GM12878 (cell line): ENCODE measurements around the gene IHH. TPM values are rescaled to one million over a fixed set of nuclear protein-coding genes. Genes with fewer than 3 reads are reported as not detected.

ENCODE experiments used
- ATAC-seq: fragments of 200-7000 bp; cut with Tn5 transposase; 3 replicates; pipeline ENCODE4 v1.9.1; 2020; ENCODE audit warnings: mild to moderate bottlenecking, moderate library complexity
- BruUV-seq: library from RNA; stranded (reverse); fragments of 400-500 nt; replicated peaks from 2 replicates; lab custom pipeline; 2021; lab: Mats Ljungman, UMichigan
- CTCF ChIA-PET: fragments of 300-600 bp; sonication (Branson Sonifier 250); formaldehyde crosslinking; extraction: SDS; loops from one replicate; lab custom pipeline; 2021; ENCODE audit warnings: inconsistent platforms; lab: Yijun Ruan, JAX
- POLR2A ChIA-PET: fragments of 350-600 bp; formaldehyde crosslinking; extraction: SDS; loops from one replicate; lab custom pipeline; 2021; ENCODE audit warnings: inconsistent platforms; lab: Charles Lee
- RAD21 ChIA-PET: fragments of 300-600 bp; sonication (Branson Sonifier 250); formaldehyde crosslinking; loops from one replicate; lab custom pipeline; 2023; ENCODE audit warnings: antibody characterized with exemption; ENCODE audit not compliant: unreplicated experiment; lab: Charles Lee
- SMC1A ChIA-PET: fragments of 300-600 bp; sonication (Branson Sonifier 250); formaldehyde crosslinking; loops from one replicate; lab custom pipeline; 2023; ENCODE audit not compliant: unreplicated experiment, uncharacterized antibody; lab: Charles Lee
- DNase-seq: peaks from one replicate; pipeline ENCODE4 v3.0.0-alpha.2; 2011; ENCODE audit warnings: low read depth, low spot score
- FAIRE-seq: peaks from 3 replicates; lab custom pipeline; 2011; peaks lifted over from hg19 to GRCh38; lab: Jason Lieb, UNC
- H2AFZ ChIP-seq: 2 replicates; pipeline ENCODE4 v1.6.0; 2011; ENCODE audit warnings: low read depth, low read length, control low read depth; ENCODE audit not compliant: control insufficient read depth
- H3K27ac ChIP-seq: 2 replicates; pipeline ENCODE4 v1.5.1; 2011; ENCODE audit warnings: control low read depth; ENCODE audit not compliant: control insufficient read depth, insufficient read depth
- H3K27me3 ChIP-seq, 2 experiments: replicated peaks in 1 of 2; 2 replicates each; pipeline versions ENCODE4 v1.6.0 to v1.6.1; 2011; ENCODE audit warnings: low read length in 1 of 2; ENCODE audit not compliant: control insufficient read depth in 2 of 2, insufficient read depth in 2 of 2
- H3K36me3 ChIP-seq, 2 experiments: 2 replicates each; pipeline ENCODE4 v1.5.1; 2011; ENCODE audit warnings: low read length in 1 of 2; ENCODE audit not compliant: control insufficient read depth in 2 of 2, insufficient read depth in 2 of 2
- H3K4me1 ChIP-seq: 2 replicates; pipeline ENCODE4 v1.6.1; 2011; ENCODE audit warnings: mild to moderate bottlenecking, low read length, moderate library complexity, mixed read lengths; ENCODE audit not compliant: control insufficient read depth, insufficient read depth
- H3K4me2 ChIP-seq: 2 replicates; pipeline ENCODE4 v1.6.0; 2011; ENCODE audit warnings: control low read depth; ENCODE audit not compliant: control insufficient read depth, insufficient read depth
- H3K4me3 ChIP-seq: fragments of 200-600 bp; sonication (generic); 2 replicates; pipeline ENCODE4 v1.5.1; 2016
- H3K79me2 ChIP-seq: 2 replicates; pipeline ENCODE4 v1.6.0; 2011; ENCODE audit warnings: low read length; ENCODE audit not compliant: control insufficient read depth, insufficient read depth
- H3K9ac ChIP-seq: 2 replicates; pipeline ENCODE4 v1.8.0; 2011; ENCODE audit warnings: low read length, control low read depth, mixed read lengths; ENCODE audit not compliant: control insufficient read depth, insufficient read depth
- H3K9me3 ChIP-seq: replicated peaks from 3 replicates; pipeline ENCODE4 v1.5.1; 2011; ENCODE audit warnings: mild to moderate bottlenecking, low read length; ENCODE audit not compliant: control insufficient read depth, insufficient read depth
- H4K20me1 ChIP-seq: 2 replicates; pipeline ENCODE4 v1.6.0; 2011; ENCODE audit not compliant: control insufficient read depth, insufficient read depth
- CHD1 ChIP-seq: IDR thresholded peaks from 2 replicates; pipeline ENCODE4 v1.6.1; 2012; ENCODE audit warnings: low read depth, low read length, improper control_type of control experiment
- CHD2 ChIP-seq: IDR thresholded peaks from 2 replicates; pipeline ENCODE4 v1.6.1; 2011; ENCODE audit warnings: low read depth, low read length, improper control_type of control experiment, borderline replicate concordance
- HDGF ChIP-seq: fragments of 450-650 bp; IDR thresholded peaks from 2 replicates; pipeline ENCODE4 v1.6.1; 2016; ENCODE audit warnings: antibody characterized with exemption
- MAX ChIP-seq: IDR thresholded peaks from 2 replicates; pipeline ENCODE4 v1.6.1; 2012; ENCODE audit warnings: low read depth, low read length, improper control_type of control experiment
- NFXL1 ChIP-seq: fragments of 450-650 bp; IDR thresholded peaks from 2 replicates; pipeline ENCODE4 v1.6.1; 2017; ENCODE audit warnings: antibody characterized with exemption, mild to moderate bottlenecking, borderline replicate concordance
- NR2C2 ChIP-seq: IDR thresholded peaks from 2 replicates; pipeline ENCODE4 v1.6.1; 2011; ENCODE audit warnings: borderline replicate concordance, low read depth; ENCODE audit not compliant: control insufficient read depth, insufficient read length
- POLR2AphosphoS2 ChIP-seq: IDR thresholded peaks from 2 replicates; pipeline ENCODE4 v1.6.1; 2011; ENCODE audit warnings: low read depth, mild to moderate bottlenecking, low read length, improper control_type of control experiment, moderate library complexity
- ZBED1 ChIP-seq: IDR thresholded peaks from 2 replicates; pipeline ENCODE4 v1.6.1; 2016; ENCODE audit warnings: borderline replicate concordance
- WGBS: methylation state at CpG from one replicate; pipeline ENCODE4 v1.1.6; 2016; ENCODE audit warnings: low lambda C conversion rate; ENCODE audit not compliant: insufficient replicate concordance, insufficient coverage; ENCODE audit errors: missing lambda C conversion rate; 5-methylcytosine and 5-hydroxymethylcytosine counted together
- in situ Hi-C: fragments of 300-500 bp; cut with MboI; formaldehyde crosslinking; loops from 9 replicates; pipeline ENCODE4 v1.14.3; 2018; ENCODE audit warnings: mixed read lengths
- intact Hi-C: fragments of 100-400 bp; cut with micrococcal nuclease; formaldehyde crosslinking; loops from one replicate; pipeline ENCODE4 v1.14.2; 2022; ENCODE audit not compliant: unreplicated experiment
- polyA plus RNA-seq, 11 experiments: library from polyadenylated mRNA; depleted of rRNA in 4 of 11; unstranded in 6 of 11; stranded (reverse) in 5 of 11; fragments of >200 nt; fragmentation: Nextera tagmentation in 4 of 11; fragmentation: Illumina TruSeq in 1 of 11; extraction: Ambion mirVana in 4 of 11; extraction: Trizol in 1 of 11; gene quantifications; 1 replicate in 1 of 11; 2 replicates in 10 of 11; pipeline versions ENCODE4 v1.2.1 to v1.2.3, GENCODE V29; 2011 to 2016; ENCODE audit warnings: inconsistent platforms in 2 of 11, missing spikeins in 2 of 11, low read depth in 1 of 11
- total RNA-seq, 4 experiments: library from RNA; depleted of rRNA in 3 of 4; stranded (reverse); fragments of >200 nt in 3 of 4; fragmentation: Illumina TruSeq in 1 of 4; extraction: Trizol in 1 of 4; gene quantifications; 2 replicates each; pipeline versions ENCODE4 v1.2.1 to v1.2.3, GENCODE V29; 2013 to 2021

Gene IHH
- total and polyA plus RNA-seq, 10 of the 15 experiments (the other 5 are each of a cell fraction or from before 2014, with no cell fraction given): 0.04 TPM; not detected in 9

GRCh38 chr2:219032051-219032745, 28.5 kb downstream of the IHH start (continued):
- no peak for TF ChIP-seq CHD2
- TF ChIP-seq, all 136 proteins: peak for 0

GRCh38 chr2:219031005-219031738, 29.5 kb downstream of the IHH start:
- FAIRE-seq (no peak), DNase-seq (no peak), ATAC-seq (no peak)
- H3K9me3 ChIP-seq: no peaks in the 10 kb centered on the region
- H3K4me3 ChIP-seq: no peak overlapping the region
- H3K27ac ChIP-seq: no peak overlapping the region
- ChIA-PET CTCF (interaction anchor here (1.6 to 6.6 kb wide), 3 partner anchors 36 to 124 kb away, joined by 4 to 100 read pairs (median 13); no protein-coding TSS in a partner anchor), SMC1A (no interaction called here), POLR2A (no interaction called here), RAD21 (interaction anchor here (1.3 to 3.1 kb wide), 2 partner anchors 88 to 122 kb away, joined by 4 to 41 read pairs; no protein-coding TSS in a partner anchor)
- no peaks in the 10 kb centered on the region for H4K20me1 ChIP-seq
- intact Hi-C loops (no loop called here), in situ Hi-C loops (no loop called here)
- H3K4me2 ChIP-seq: no peak overlapping the region
- H3K27me3 ChIP-seq: no peaks in the 10 kb centered on the region; a peak in 2 of 4 replicates
- TF ChIP-seq CHD1 (no peak), MAX (no peak), ZBED1 (no peak), HDGF (no peak), NR2C2 (no peak), NFXL1 (no peak), POLR2AphosphoS2 (no peak)
- H2AFZ ChIP-seq: no peak overlapping the region
- H3K4me1 ChIP-seq: no peaks in the 10 kb centered on the region
- no peak overlapping the region for H3K9ac ChIP-seq
- no peaks in the 10 kb centered on the region for H3K79me2 ChIP-seq
- no peaks in the 10 kb centered on the region for H3K36me3 ChIP-seq
- 36% methylated on average over 20 of the region's 21 CpGs for WGBS
- no TSS peak for BruUV-seq
